Peyer's patch (tissue), 4 donors: ENCODE results near the gene RAB27B. TPM values are rescaled to one million over a fixed set of nuclear protein-coding genes. Genes with fewer than 3 reads are reported as not detected.

ENCODE experiments used
- DNase-seq, 3 donors: peaks; one replicate each; pipeline ENCODE4 v3.0.0-alpha.2; 2017 to 2019
- H3K27ac ChIP-seq, 4 donors: fragments of 200-600 bp; sonication (generic); one replicate each; pipeline ENCODE4 v1.5.1; 2016 to 2019
- H3K27me3 ChIP-seq, 2 donors: fragments of 200-600 bp; sonication (generic); one replicate each; pipeline ENCODE4 v1.5.1; 2019
- H3K36me3 ChIP-seq, 3 donors: fragments of 200-600 bp; sonication (generic); one replicate each; pipeline ENCODE4 v1.5.1; 2016 to 2019
- H3K4me1 ChIP-seq, 4 donors: fragments of 200-600 bp; sonication (generic); one replicate each; pipeline ENCODE4 v1.5.1; 2016 to 2019
- H3K4me3 ChIP-seq, 4 donors: fragments of 200-600 bp; sonication (generic); 1 replicate in 3 of 4; 2 replicates in 1 of 4; pipeline ENCODE4 v1.5.1; 2016 to 2019; ENCODE audit warnings: mild to moderate bottlenecking in 1 of 4
- H3K9me3 ChIP-seq, 4 donors: fragments of 200-600 bp; sonication (generic); one replicate each; pipeline ENCODE4 v1.5.1; 2016 to 2019; ENCODE audit warnings: mild to moderate bottlenecking in 1 of 4
- CTCF ChIP-seq, 6 experiments: fragments of 450-650 bp in 4 of 6; fragments of 200-600 bp in 2 of 6; sonication (generic) in 1 of 6; IDR thresholded peaks; one replicate each; pipeline ENCODE4 v1.5.1; 2017 to 2019; ENCODE audit warnings: antibody characterized with exemption in 6 of 6, mild to moderate bottlenecking in 3 of 6, moderate library complexity in 1 of 6
- POLR2A ChIP-seq, 2 donors: fragments of 450-650 bp; IDR thresholded peaks; one replicate each; pipeline ENCODE4 v1.5.1; 2017; ENCODE audit warnings: antibody characterized with exemption in 2 of 2, mild to moderate bottlenecking in 2 of 2, moderate library complexity in 2 of 2
- total RNA-seq, 4 donors: library from RNA; depleted of rRNA; stranded (reverse); fragments of >200 nt; gene quantifications; one replicate each; pipeline ENCODE4 v1.1.0, GENCODE V29; 2016

RAB27B gene
- total RNA-seq, 4 donors from 2014 or later = 2.5 to 7.1 (median 4.7) TPM

- H3K27me3 ChIP-seq = no peaks in the 10 kb centered on the region
- no peak overlapping the region for H3K27ac ChIP-seq
- no peak for DNase-seq
- peaks cover 0 to 8% (median 0%) of the 10 kb centered on the region in 4 donors for H3K4me1 ChIP-seq
- no peaks in the 10 kb centered on the region for H3K9me3 ChIP-seq
- TF ChIP-seq CTCF (IDR thresholded peaks at IDR 0.05) (no peak), POLR2A (IDR thresholded peaks at IDR 0.05) (no peak)
- no peaks in the 10 kb centered on the region for H3K36me3 ChIP-seq
- peak overlapping the region in 1 of 4 donors; percentile 0 for H3K4me3 ChIP-seq
These were observed 1.6 kb downstream of the RAB27B start for GRCh38 chr18:54829856-54830255.

GRCh38 chr18:54830260-54830659 lies 2.0 kb downstream of the RAB27B start:
- Histone ChIP-seq H3K36me3 (no peaks in the 10 kb centered on the region), H3K4me3 (no peak overlapping the region), H3K27ac (no peak overlapping the region), H3K9me3 (no peaks in the 10 kb centered on the region), H3K4me1 (peaks cover 0 to 8% (median 0%) of the 10 kb centered on the region in 4 donors), H3K27me3 (no peaks in the 10 kb centered on the region)
- no peak for TF ChIP-seq CTCF (IDR thresholded peaks at IDR 0.05)
- no peak for TF ChIP-seq POLR2A (IDR thresholded peaks at IDR 0.05)
- no peak for DNase-seq

- DNase-seq = no peak
- TF ChIP-seq POLR2A (IDR thresholded peaks at IDR 0.05) (no peak), CTCF (IDR thresholded peaks at IDR 0.05) (no peak)
- H3K27me3 ChIP-seq = no peaks in the 10 kb centered on the region
- no peaks in the 10 kb centered on the region for H3K9me3 ChIP-seq
- no peak overlapping the region for H3K27ac ChIP-seq
- no peaks in the 10 kb centered on the region for H3K36me3 ChIP-seq
- H3K4me3 ChIP-seq = no peak overlapping the region
- H3K4me1 ChIP-seq = peaks cover 0 to 8% (median 0%) of the 10 kb centered on the region in 4 donors
These were observed 2.6 kb downstream of the RAB27B start for GRCh38 chr18:54830866-54831265.

- Histone ChIP-seq H3K36me3 (no peaks in the 10 kb centered on the region), H3K27ac (no peak overlapping the region), H3K4me1 (no peaks in the 10 kb centered on the region), H3K9me3 (no peaks in the 10 kb centered on the region), H3K4me3 (no peak overlapping the region), H3K27me3 (no peaks in the 10 kb centered on the region)
- DNase-seq = no peak
- no peak for TF ChIP-seq CTCF (IDR thresholded peaks at IDR 0.05)
- no peak for TF ChIP-seq POLR2A (IDR thresholded peaks at IDR 0.05)
These were observed 7.7 kb downstream of the RAB27B start for GRCh38 chr18:54835944-54836343.

- TF ChIP-seq CTCF (IDR thresholded peaks at IDR 0.05) (no peak), POLR2A (IDR thresholded peaks at IDR 0.05) (no peak)
- Histone ChIP-seq H3K4me3 (no peak overlapping the region), H3K4me1 (no peaks in the 10 kb centered on the region), H3K27me3 (no peaks in the 10 kb centered on the region), H3K9me3 (no peaks in the 10 kb centered on the region), H3K36me3 (no peaks in the 10 kb centered on the region), H3K27ac (no peak overlapping the region)
- DNase-seq = no peak
These were observed 15.0 kb downstream of the RAB27B start for GRCh38 chr18:54843314-54843713.

GRCh38 chr18:54845787-54846186 lies 17.5 kb downstream of the RAB27B start:
- Histone ChIP-seq H3K36me3 (no peaks in the 10 kb centered on the region), H3K27me3 (no peaks in the 10 kb centered on the region), H3K4me3 (no peak overlapping the region), H3K4me1 (no peaks in the 10 kb centered on the region), H3K27ac (no peak overlapping the region), H3K9me3 (no peaks in the 10 kb centered on the region)
- TF ChIP-seq CTCF (IDR thresholded peaks at IDR 0.05) (no peak), POLR2A (IDR thresholded peaks at IDR 0.05) (no peak)
- DNase-seq = no peak
